GM12891 (cell line): ENCODE results near the gene EFEMP2.

Experiments
- DNase-seq: peaks from one replicate; pipeline ENCODE4 v3.0.0; 2011; ENCODE audit warnings: low spot score; ENCODE audit not compliant: insufficient read length
- FAIRE-seq: peaks from 2 replicates; lab custom pipeline; 2011; peaks lifted over from hg19 to GRCh38; lab: Jason Lieb, UNC
- PAX5 ChIP-seq: IDR thresholded peaks from 2 replicates; pipeline ENCODE4 v1.6.1; 2011; ENCODE audit warnings: low read length, moderate library complexity, mild to moderate bottlenecking; ENCODE audit not compliant: insufficient read depth, severe bottlenecking
- POLR2A ChIP-seq: IDR thresholded peaks from 2 replicates; pipeline ENCODE4 v1.6.1; 2011; ENCODE audit warnings: low read depth, low read length, control low read depth
- POLR2AphosphoS5 ChIP-seq: IDR thresholded peaks from 2 replicates; pipeline ENCODE4 v1.6.1; 2011; ENCODE audit warnings: low read depth, low read length, control low read depth
- POU2F2 ChIP-seq: IDR thresholded peaks from 2 replicates; pipeline ENCODE4 v1.6.1; 2011; ENCODE audit warnings: low read depth, mild to moderate bottlenecking, control low read depth, low read length, moderate library complexity
- SPI1 ChIP-seq: IDR thresholded peaks from 2 replicates; pipeline ENCODE4 v1.6.1; 2011; ENCODE audit warnings: low read depth, low read length, control low read depth
- TAF1 ChIP-seq: IDR thresholded peaks from 2 replicates; pipeline ENCODE4 v1.6.1; 2011; ENCODE audit warnings: low read depth, low read length, control low read depth

EFEMP2 gene

GRCh38 chr11:65860278-65861164 is 12.1 kb downstream of the EFEMP2 start, which contains the start of gene MUS81:
Gene MUS81, plus strand, starts transcription at chr11:65860433. Its CDS starts 321 bp downstream, at chr11:65860754.
- peak; percentile 69 for FAIRE-seq
- peak; percentile 54; the same call in 1 of the 2 replicates for TF ChIP-seq POU2F2
- no peak for TF ChIP-seq POLR2A
- peak; percentile 90 for TF ChIP-seq TAF1
- TF ChIP-seq PAX5 = no peak
- no peak for TF ChIP-seq POLR2AphosphoS5
- TF ChIP-seq SPI1 = no peak

GRCh38 chr11:65859812-65860277 is 12.8 kb downstream of the EFEMP2 start:
- TF ChIP-seq TAF1 (no peak), SPI1 (no peak), POLR2AphosphoS5 (peak; percentile 39), POU2F2 (no peak; the same call in 1 of the 2 replicates), POLR2A (no peak; the same call in 1 of the 2 replicates), PAX5 (no peak)
- FAIRE-seq = no peak

More at GRCh38 chr11:65860278-65861164, 12.1 kb downstream of the EFEMP2 start, which contains the start of gene MUS81:
- peak; percentile 94 for DNase-seq

DNA sequence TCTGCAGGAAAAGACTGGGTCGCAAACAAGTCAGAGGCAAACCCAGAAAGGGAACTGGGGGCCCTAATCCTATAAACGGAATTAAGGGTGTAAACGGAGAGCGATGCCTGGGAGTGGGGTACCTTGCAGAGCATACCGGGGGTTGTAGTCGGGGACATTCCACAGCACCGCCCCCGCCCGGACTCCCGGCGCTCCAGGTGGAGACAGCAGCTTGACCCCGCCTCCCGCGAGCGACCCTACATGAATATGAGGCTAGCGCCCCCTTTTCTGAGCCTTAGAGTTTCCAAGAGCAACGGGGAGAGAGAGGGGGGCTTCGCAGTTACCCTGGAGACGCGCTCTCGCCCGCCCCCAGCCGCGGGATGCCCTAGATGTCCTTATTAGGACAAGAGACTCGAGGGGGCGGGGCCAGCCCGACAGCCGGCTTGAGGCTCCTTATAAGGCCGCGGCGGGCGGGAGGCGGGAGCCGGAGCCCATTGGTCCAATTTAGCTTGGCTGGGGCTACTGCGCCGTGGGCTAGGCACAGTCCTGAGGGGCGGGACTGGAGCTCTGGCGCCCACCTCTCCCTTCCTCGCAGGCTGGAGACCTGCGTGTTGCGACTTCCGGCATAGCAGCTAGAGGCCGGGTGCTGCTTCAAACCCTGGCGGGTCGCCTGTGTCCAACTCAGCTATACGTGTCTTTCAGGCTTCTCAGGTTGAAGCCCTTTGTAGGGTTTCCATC is 13.3 kb downstream of the EFEMP2 start:
- FAIRE-seq = peak; percentile 92
- TF ChIP-seq POLR2AphosphoS5 = peak; percentile 98
- no peak for TF ChIP-seq PAX5
- TF ChIP-seq POU2F2 = peak; percentile 74; the same call in 1 of the 2 replicates
- peak; percentile 41; the same call in 1 of the 2 replicates for TF ChIP-seq SPI1
- peak; percentile 98 for TF ChIP-seq POLR2A
- TF ChIP-seq TAF1 = peak; percentile 97
- DNase-seq = peak; percentile 92

More at GRCh38 chr11:65859812-65860277, 12.8 kb downstream of the EFEMP2 start:
- DNase-seq = no peak

- no peak for TF ChIP-seq TAF1
- no peak for FAIRE-seq
These were observed 13.9 kb downstream of the EFEMP2 start for GRCh38 chr11:65858681-65859087.

DNA sequence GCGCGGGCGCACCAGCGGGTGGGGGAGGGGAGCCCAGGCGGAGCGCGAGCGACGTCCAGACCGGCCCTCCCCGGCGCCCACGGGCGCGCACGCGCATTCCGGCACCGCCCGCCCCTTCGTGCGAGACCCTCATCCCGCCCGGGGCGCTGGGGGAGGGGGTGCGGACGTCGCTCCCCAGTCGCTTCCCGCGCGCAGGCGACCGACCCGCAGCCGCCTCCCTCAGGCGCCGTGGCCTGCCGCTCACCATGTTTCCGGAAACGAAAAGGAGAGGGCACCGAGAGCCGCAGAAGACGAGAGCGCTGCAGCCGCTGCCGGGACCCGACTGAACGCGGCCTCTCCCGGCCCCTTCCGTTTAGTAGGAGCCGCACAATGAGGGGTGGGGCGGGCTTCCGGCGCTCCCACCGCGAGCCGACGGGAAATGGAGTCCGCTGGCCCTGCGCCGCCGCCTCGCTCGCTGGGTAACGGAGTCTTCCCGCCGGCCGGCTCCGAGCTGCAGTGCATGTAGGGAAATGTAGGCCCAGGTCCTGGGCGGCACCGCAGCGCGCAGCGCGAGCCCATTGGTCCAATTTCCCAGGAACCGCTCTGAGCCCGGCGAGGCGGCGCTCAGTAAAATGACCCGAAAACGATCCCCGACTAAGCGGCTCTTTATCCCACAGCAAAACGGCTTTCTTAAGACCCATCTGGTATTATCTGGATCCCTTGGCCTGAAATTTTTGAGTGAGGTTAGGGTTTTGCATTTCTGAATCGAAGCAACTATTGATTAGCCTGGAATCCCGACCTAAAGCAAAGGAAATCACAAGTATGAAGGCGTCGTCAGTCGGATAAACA is 14.5 kb downstream of the EFEMP2 start, which contains the start of gene CFL1:
CFL1 (minus strand) TSS at position 328 of the 828 bp plus-strand sequence; CDS start at position 247, 81 bp downstream.
- FAIRE-seq = peak; percentile 94
- TF ChIP-seq POLR2AphosphoS5 (peak; percentile 99), POLR2A (peak; percentile 98), TAF1 (peak; percentile 94), POU2F2 (peak; percentile 89; the same call in 1 of the 2 replicates), PAX5 (peak; percentile 0), SPI1 (0 out of 2 replicates have a peak, but pooled peaks have one; percentile 1)
- peak; percentile 82 for DNase-seq

More at GRCh38 chr11:65858681-65859087, 13.9 kb downstream of the EFEMP2 start:
- no peak for DNase-seq

- FAIRE-seq = no peak
- TF ChIP-seq TAF1 (no peak), POLR2A (no peak), POU2F2 (no peak), PAX5 (no peak), POLR2AphosphoS5 (no peak), SPI1 (no peak)
- no peak for DNase-seq
These were observed 15.1 kb downstream of the EFEMP2 start for GRCh38 chr11:65857500-65857852.

- TF ChIP-seq TAF1 = peak; percentile 45; the same call in 1 of the 2 replicates
- peak; percentile 68; the same call in 1 of the 2 replicates for TF ChIP-seq POLR2A
- peak; percentile 59; the same call in 1 of the 2 replicates for TF ChIP-seq POU2F2
- TF ChIP-seq PAX5 = no peak
- TF ChIP-seq SPI1 = peak; percentile 90
- peak; percentile 90 for TF ChIP-seq POLR2AphosphoS5
- DNase-seq = no peak
- peak; percentile 76 for FAIRE-seq
These were observed 15.7 kb downstream of the EFEMP2 start for GRCh38 chr11:65856689-65857499.

DNA sequence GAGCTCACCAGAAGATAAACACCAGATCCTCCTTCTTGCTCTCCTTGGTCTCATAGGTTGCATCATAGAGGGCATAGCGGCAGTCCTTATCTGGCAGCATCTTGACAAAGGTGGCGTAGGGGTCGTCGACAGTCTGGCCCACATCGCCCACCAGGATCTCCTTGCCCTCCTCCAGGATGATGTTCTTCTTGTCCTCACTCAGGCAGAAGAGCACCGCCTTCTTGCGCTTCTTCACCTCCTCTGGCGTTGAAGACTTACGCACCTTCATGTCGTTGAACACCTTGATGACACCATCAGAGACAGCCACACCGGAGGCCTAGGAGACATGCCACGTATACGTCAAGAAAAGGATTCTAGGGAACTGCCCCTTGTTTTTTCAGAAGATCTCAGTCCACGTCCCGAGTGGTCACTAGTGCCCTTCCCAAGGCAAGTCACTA is 16.7 kb downstream of the EFEMP2 start:
- FAIRE-seq = no peak
- no peak for DNase-seq
- TF ChIP-seq SPI1 (no peak), POLR2A (no peak), PAX5 (no peak), POU2F2 (no peak), TAF1 (no peak), POLR2AphosphoS5 (no peak)
